NCI-H226 (cell line): Measurements from ENCODE around the gene PTGES3.
"Not testable (repeated sequence)": the region's sequence is repeated elsewhere in the genome, so short reads cannot be mapped to it uniquely, and the experiment has no call there.

Experiments
- DNase-seq: peaks from one replicate; pipeline ENCODE4 v3.0.0-alpha.2; 2015

The PTGES3 gene, protein sequence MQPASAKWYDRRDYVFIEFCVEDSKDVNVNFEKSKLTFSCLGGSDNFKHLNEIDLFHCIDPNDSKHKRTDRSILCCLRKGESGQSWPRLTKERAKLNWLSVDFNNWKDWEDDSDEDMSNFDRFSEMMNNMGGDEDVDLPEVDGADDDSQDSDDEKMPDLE

DNA sequence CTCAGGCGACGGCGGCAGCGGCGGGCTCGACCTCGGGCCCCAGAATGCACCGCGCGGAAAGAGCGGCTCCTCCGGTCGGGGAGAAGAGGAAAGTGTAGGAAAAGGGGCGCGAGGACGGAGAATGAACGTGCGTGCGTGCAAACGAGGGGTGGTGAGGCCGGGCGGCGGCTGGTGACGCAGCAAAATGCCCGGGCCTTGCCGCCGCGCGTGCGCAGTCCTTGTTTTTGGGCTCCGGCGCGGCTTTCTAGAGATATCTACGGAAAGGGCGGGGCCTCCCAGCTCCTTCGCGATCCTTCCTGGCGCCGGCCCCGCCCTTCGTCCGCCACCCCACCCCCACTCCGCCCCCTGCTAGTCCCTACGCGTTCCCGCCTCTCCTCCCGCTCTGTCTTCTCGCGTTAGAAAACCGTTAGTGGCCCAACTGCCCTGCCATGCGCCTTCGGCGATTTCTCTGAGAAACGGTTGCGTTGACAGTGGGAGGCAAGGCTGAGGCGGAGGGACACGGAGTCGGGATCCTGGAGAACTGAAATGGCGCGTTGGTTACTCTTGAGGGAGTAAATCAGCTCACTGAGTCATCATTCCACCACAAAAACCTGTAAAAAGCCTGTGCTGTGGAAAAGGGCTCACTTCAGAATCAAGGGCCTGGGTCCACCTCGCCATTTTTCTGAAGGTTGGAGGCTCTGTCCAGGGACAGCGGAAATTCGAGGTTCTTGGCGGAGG lies at the start of gene PTGES3:
PTGES3 (minus strand) TSS at position 156 of the 717 bp plus-strand sequence. CDS start 285 bp downstream, outside the sequence.
- DNase-seq: peak; percentile 100

DNA sequence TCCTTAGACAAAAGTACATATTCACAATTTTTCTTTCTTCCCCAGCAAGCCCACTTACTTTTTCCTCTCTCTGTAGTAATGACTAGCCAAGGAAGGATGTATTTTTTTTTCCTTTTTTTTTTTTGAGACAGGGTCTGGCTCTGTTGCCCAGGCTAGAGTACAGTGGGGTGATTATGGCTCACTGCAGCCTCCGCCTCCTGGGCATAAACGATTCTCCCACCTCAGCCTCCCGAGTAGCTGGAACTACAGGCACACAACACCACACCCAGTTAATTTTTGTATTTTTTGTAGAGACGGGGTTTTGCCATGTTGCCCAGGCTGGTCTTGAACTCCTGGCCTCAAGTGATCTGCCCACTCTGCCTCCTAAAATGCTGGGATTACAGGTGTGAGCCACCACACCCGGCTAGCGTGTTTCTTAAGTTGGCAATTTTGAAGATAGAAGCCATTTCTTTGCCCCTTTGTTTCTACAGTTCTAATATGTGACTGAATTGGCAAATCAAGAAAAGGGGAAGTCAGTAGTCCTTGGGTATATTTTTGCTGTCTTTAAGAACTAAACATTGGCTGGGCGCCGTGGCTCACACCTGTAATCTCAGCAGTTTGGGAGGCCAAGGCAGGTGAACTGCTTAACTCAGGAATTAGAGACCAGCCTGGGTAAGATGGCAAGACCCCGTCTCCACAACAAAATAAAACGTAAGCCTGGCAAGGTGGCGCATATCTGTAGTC lies 40.2 kb upstream of the PTGES3 start:
- DNase-seq: no peak

DNA sequence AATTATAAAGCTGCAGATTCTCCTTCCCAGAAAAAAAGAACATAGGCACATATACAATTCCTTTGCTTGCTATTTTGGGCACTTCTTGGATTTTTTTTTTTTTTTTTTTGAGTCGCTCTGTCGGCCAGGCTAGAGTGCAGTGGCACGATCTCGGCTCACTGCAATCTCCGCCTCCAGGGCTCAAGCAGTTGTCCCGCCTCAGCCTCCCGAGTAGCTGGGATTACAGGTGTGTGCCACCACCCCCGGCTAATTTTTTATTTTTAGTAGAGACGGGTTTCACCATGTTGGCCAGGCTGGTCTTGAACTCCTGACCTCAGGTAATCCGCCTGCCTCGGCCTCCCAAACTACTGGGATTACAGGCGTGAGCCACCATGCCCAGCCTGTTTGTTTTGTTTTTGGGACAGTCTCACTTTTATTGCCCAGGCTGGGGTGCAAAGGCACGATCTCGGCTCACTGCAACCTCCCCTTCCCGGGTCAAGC lies 38.2 kb upstream of the PTGES3 start:
- not testable (repeated sequence) for DNase-seq

DNA sequence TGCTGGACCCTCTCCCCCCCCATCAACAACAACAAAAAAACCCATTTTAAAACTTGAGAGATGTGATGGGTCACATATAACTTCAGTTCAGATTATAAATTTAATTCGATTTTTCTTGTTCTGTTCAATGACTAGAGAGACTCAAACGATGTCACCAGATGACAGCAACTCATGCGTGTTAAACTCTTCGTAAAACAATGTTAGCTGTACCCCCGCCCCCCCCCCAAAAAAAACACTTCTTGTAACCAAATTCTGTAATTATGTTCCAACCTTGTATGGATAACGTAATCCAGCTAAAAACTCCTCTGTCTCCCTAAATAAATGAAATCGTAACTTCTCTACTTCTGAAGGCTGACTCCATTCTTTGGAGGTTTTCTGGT lies 37.6 kb upstream of the PTGES3 start:
- DNase-seq: no peak

DNA sequence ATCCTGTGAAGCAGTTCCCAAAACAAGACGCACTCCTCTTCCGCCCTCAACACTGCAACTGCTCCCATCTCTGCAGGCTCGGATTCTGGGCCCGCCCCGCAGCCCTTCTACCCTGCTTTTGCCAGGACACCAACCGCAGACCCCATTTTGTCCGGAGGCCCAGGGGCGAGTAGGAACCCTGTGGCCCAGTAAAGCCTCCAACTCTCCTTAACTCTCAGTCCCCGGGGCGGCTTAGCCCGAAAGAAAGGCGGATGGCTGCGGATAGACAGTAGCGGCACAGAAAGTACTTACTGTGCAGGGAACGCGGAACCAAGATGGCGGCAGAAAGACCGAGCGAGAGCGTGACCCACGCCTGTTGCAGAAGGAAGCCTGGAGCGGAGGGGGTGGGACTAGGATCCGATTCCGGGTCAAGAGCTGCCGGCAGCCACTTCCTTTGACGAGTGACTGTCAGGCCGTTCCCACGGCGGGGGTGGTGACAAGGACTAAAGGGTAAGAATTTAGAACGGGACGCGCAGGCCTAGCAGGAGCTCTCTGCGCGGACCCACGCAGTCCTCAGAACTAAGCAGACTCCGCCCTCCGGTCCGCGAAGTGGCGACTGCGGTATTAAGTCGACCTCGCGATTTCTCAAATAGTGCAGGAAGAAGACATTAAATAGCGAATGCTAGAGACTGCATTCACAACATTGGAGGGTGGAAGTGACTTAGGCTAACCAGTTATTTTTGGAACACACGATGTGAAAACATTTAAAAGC lies 37.1 kb upstream of the PTGES3 start, which contains the start of gene NACA:
NACA (minus strand) TSS at position 328 of the 751 bp plus-strand sequence. CDS start 778 bp downstream, outside the sequence.
- DNase-seq: peak; percentile 100

DNA sequence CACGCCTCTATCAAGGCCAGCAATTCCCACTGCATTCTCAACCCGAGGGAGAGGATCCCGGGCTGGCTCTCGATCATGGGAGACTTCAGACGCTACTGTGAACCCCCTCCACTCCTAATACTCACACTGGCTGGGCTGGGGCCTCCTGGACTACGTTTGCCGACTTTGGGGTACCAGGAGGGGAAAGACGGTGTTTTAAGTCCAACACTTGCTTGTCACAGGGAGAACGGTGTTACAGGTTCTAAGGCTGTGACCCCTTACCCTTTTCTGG lies 36.6 kb upstream of the PTGES3 start:
- peak; percentile 10 for DNase-seq

DNA sequence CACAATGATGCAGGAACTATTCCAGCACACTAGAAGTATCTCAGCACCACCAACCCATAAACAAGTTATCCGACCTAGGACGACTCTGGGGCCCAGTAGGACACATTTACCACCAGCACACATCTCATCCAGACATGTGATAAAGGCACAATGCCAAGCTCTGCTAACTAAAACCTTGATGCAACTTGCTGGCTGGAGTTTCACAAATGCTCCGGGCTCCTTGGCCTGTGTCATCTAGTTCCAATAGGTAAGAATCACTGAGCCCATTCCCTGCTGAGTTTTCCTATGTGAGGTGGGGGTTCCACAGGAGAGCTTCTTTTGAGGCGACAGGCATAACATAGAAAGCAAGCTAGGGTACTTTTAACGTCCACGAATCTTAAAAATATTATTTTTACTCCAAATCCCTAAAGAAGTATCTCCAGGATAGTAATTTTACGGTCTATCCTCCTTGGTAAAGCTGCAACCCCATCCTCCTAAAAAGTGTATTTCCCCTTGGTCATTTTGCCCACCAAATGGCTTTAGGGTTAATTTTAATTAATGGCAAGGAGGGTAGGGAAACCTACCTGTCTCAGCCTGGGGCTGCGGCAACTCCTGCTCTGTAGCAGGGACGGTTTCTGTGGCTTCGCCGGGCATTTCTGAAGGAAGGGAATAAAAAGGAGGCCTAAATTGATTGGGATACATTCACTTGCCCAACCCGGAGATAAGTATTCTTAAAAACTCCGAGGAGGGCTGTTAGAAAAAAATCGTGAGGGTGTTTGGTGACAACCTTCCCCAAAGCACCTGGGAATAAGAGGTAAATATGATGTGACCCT lies 36.0 kb upstream of the PTGES3 start:
- peak; percentile 25 for DNase-seq

DNA sequence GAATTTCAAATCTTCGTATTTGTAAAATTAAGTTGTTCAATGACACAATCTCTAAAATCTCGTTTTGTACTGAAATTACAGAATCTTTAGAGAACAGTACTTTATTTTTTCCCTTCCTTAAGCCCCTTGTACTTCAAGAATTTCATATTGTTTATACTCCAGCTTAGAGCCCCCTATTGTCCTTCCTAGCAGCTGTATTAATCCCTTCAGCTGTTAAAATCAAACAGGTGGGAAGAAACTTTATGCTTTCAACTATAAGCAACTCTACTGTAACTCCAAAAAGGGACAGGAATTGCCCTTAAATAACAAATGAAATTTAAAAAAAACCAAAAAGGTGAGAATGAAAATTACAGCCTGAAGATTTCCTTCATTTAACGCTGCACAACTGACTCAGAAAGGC lies 35.3 kb upstream of the PTGES3 start:
- no peak for DNase-seq

DNA sequence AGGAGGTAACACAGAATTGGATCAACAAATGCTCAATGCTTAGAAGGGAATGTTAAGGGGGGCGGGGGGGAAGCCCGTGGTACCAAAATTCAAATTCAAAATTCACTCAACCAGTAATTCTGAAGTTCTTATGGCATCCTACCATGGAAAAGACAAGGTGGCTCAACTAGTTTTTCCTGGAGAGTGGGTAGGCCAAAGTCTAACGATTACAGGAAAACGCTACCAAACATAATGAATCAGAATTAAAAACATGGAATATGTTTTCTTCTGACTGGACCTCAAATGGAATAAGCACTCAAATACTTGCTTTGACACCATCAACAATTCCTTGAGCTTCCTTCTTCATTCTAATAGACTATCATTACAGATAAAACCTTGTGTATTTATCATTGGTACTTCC lies 34.7 kb upstream of the PTGES3 start:
- no peak for DNase-seq

DNA sequence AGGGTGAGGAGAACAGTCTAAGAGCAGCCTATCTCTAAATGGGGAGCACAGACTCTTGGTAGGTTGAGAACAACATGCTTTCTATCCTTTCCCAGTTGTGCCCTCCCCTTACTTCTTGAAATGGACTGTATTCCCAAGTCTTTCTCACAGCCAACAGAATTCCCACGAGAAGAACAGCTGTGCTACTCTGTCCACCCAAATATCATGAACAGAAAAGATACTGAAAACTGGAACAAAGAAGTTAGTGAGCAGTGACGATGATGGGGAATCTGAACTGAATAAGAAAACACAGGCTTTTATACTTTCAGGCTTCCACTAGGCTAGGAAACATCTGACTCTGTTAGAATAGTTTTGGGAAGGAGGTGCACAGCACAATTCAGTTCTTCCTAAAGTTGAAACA lies 33.6 kb upstream of the PTGES3 start:
- DNase-seq: no peak

DNA sequence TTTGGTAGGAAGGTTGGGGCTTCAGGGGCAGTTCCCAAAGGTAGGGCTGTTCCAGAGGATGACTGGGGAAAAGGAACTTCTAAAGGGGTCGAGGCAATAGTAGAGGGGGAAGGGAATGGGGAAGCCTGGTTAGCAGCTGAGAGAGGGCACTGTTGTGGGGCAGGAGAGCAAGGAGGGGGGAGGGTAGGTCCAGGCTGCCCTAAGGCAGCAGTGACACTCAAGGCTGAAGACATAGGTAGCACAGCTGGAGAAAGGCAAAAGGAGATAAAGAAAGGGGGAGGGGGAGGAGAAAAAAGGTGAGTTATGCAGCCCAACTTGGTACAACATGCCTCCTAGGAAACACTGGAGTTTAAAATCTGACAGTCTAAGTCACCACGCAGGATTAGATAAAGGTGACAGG lies 33.1 kb upstream of the PTGES3 start:
- DNase-seq: no peak

DNA sequence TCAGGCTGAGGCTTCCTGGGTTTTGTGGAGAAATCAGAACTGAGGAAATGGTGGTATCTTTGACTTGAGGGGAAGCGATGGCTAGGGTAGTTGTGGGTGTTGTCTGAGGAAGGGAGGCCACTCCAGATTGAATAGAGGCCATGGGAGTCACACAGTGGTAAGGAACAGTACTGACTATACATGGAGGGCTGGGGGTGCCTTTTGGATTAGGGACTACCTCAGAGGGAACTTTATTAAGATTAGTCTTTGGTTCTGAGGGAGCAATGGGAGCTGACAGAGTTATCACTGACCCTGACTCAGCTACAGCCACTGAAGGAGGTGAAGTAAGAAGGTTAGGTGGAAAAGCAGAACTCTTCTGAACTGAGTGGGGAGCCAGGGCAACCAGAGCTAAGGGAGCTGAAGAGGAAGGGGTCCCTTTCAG lies 32.7 kb upstream of the PTGES3 start:
- DNase-seq: no peak

DNA sequence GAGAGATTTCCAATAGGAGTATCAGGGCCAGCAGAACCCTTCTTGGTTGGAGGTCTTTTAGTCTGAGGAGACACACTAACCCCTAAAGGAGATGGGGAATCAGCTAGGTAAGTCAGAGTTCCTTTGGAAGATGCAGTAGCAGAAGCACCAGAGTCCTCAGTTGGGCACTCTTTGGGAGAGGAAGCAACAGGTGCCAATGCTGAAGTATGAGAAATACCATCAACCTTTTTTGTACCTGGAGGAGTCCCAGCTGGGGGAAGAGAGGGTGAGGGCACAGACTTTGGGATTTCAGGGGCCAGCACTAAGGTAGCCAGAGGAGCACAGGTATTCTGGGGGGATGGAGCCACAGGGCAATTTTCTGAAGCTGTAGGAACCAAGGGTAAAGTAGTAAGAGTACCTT lies 31.0 kb upstream of the PTGES3 start:
- no peak for DNase-seq

DNA sequence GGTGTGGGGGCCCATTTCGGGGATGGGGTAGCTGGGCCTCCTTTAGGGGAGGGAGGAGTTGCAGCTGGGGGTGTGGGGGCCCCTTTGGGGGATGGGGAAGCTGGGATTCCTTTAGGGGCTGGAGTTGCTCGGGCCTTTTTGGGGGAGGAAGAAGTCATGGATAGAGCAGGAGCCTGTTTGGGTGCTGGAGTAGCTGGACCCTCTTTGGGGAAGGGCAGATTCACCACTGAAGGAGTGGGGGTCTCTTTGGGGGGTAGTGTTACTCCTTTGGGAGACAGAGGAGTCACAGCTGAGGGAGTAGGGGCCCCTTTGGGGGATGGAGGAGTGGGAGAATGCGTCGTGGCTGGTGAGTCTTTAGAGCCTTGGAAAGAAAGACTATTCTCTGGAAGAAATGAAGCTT lies 30.6 kb upstream of the PTGES3 start:
- DNase-seq: no peak

DNA sequence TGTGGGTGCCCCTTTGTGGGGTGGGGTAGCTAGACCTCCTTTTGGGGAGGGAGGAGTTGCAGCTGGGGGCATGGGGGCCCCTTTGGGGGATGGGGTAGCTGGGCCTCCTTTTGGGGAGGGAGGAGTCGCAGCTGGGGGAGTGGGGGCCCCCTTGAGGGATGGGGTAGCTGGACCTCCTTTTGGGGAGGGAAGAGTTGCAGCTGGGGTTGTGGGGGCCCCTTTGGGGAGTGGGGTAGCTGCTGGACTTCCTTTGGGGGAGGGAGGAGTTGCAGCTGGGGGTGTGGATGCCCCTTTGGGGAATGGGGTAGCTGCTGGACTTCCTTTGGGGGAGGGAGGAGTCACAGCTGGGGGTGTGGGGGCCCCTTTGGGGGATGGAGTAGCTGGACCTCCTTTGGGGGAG lies 30.1 kb upstream of the PTGES3 start:
- no peak for DNase-seq

DNA sequence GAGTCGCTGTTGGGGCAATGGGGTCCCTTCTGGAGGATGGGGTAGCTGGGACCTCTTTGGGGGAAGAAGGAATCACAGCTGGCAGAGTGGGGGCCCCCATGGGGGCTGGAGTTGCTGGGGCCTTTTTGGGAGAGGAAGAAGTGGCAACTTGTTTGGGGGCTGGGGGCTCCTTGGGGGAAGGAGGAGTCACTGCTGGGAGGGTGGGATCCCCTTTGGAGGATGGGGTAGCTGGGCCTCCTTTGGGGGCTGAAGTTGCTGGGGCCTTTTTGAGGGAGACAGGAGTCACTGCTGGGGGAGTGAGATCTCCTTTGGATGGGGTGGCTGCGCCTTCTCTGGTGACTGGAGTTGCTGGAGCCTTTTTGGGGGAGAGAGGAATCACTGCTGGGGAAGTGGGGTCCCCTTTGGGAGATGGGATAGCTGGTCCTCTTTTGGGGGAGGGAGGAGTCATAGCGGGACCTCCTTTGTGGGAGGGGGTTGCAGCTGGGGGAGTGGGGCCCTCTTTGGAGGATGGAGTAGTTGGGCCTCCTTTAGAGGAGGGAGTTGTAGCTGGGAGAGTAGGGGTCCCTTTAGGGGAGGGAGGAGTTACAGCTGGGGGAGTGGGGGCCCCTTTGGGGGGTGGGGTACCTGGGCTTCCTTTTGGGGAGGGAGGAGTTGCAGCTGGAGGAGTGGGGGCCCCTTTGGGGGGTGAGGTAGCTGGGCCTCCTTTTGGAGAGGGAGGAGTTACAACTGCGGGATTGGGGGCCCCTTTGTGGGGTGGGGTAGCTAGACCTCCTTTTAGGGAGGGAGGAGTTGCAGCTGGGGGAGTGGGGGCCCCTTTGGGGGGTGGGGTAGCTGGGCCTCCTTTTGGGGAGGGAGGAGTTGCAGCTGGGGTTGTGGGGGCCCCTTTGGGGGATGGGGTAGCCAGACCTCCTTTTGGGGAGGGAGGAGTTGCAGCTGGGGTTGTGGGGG lies 29.1 kb upstream of the PTGES3 start:
- DNase-seq: no peak

DNA sequence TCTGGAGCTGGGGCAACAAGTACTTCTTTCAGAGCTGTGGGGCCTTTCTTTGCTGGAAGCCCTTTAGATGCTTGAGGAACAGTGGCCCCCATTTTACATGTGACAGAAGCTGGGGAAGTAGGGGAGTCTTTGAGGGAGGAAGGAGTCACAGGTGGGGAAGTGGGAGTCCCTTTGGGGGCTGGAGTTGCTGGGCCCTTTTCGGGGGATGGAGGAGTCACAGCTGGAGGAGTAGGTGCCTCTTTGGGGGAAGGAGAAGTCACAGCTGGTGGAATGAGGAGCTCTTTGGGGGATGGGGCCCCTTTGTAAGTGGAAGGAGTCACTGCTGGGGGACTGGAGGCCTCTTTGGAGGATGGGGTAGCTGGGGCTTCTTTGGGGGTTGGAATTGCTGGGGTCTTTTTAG lies 28.4 kb upstream of the PTGES3 start:
- DNase-seq: no peak

DNA sequence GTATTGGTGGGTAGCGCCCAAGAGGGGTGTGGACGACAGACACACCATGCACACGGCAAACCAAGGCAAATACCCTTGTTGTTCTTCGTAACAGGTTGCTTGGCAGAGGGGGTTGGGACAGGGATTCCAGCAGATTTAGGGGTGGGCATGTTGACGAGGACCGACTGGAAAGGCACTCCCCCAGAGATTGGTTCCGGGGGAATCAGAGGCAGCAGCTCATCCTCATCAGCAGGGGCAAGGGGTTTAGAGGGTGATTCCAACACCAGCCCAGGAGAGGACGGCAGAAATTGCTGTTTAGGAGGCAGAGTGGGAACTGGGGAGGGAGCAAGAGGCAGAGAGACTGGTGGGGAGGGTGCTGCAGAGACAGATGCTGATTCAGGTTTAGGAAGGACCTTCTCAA lies 27.7 kb upstream of the PTGES3 start:
- no peak for DNase-seq

DNA sequence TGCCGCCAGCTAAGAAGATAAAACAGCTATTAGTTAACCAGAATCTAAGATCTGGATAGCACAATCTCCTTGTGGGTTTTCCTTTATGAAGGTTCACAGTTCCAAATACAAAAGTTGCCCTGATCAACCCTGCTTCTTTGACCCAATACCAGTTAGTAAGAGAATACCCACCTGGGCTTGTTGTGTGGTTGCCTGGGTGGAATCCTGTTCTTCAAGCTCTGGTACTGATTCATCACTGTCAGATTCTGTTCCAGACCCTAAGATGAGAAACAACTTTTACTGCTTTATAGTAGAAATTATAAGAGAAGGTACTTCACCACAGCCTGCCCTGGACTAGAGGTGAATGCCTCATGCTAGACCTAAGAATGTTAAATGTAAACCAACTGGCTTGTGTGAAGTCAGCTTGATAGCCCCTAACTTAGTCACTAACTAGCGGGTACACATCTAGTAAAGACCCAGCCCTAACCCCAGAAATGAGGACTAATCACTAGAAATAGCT lies 26.4 kb upstream of the PTGES3 start:
- DNase-seq: no peak

DNA sequence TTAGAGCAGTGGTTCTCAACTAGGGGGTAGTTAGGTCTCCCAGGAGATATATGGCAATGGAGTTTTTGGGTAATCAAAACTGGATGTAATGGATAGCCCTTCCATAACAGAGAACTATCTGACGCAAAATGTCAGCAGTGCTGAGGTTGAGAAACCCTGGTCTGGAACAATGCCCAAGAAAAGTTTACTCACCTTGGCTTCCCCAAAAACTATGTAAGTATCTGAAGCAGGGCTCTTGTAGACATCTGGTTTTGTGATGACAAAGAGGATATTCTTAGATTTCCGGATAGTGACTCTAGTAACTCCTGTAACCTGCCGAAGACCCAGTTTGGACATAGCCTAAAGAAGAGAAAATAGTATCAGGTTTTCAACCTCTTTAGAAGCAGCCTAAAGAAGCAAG lies 25.3 kb upstream of the PTGES3 start:
- no peak for DNase-seq

DNA sequence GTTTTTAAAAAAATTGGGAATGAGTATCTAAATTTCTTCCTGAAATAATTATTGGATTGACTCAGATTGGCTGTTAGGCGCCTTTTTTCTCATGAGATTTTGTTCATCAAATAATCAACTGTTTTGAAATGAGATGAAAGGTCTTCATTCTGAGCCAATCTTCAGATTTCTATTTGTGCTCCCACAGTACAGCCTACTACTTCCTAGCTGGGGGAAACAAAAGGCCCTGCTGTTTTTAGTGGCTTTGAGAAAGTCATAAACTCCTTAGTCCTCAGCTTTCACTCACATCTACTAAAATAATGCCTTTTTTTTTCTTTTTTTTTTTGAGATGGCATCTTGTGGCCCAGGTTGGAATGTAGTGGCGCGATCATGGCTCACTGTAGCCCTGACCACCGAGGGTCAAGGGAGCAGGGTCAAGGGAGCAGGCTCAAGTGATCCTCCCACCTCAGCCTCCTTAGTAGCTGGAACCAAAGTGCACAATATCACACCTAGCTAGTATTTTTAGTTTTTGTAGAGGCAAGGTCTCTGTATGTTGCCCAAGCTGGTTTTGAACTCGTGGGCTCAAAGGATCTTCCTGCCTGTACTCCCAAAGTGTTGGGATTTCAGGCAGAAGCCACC lies 21.8 kb upstream of the PTGES3 start:
- DNase-seq: no peak
